Measurements from ENCODE around the gene STARD4. TPM values are rescaled to one million over a fixed set of nuclear protein-coding genes. Genes with fewer than 3 reads are reported as not detected.
A peak's percentile ranks its signal among the peaks of the same experiment; 100 is the strongest.

The STARD4 gene
- total and polyA plus RNA-seq, 9 of the 15 experiments (the other 6 are each of a cell fraction or from before 2014, with no cell fraction given): 28.4 to 88.0 (median 34.0) TPM

- TF ChIP-seq ZBTB34 (CRISPR knock-in tag; IDR thresholded peaks at IDR 0.05): no peak
- no peak for TF ChIP-seq NFIC (IDR thresholded peaks at IDR 0.05)
- no peak for TF ChIP-seq C11orf30 (IDR thresholded peaks at IDR 0.05; ENCODE audit: low read depth)
- no peak for TF ChIP-seq IRF1 (CRISPR knock-in tag; IDR thresholded peaks at IDR 0.05; ENCODE audit: borderline replicate concordance)
- TF ChIP-seq TCFL5 (CRISPR knock-in tag; conservative IDR thresholded peaks at IDR 0.05): no peak
- TF ChIP-seq EZH2 (IDR thresholded peaks at IDR 0.05; ENCODE audit: borderline replicate concordance, low read depth, low read length): no peak
- TF ChIP-seq HEY1 (CRISPR knock-in tag; IDR thresholded peaks at IDR 0.05; ENCODE audit: borderline replicate concordance): no peak
- no peak for TF ChIP-seq MAX (CRISPR knock-in tag; IDR thresholded peaks at IDR 0.05)
- no peak for TF ChIP-seq ATF4 (CRISPR knock-in tag; IDR thresholded peaks at IDR 0.05)
- no peak for TF ChIP-seq ZNF12 (CRISPR knock-in tag; IDR thresholded peaks at IDR 0.05)
- TF ChIP-seq THAP12 (CRISPR knock-in tag; IDR thresholded peaks at IDR 0.05): no peak
- TF ChIP-seq ELF1 (tag; IDR thresholded peaks at IDR 0.05): 0 out of 2 replicates have a peak, but pooled peaks have one; percentile 27
- no peak for TF ChIP-seq GABPB2 (CRISPR knock-in tag; conservative IDR thresholded peaks at IDR 0.05)
- TF ChIP-seq ETV6 (IDR thresholded peaks at IDR 0.05; ENCODE audit: borderline replicate concordance in 1 of 2, low read depth in 2 of 2, low read length in 1 of 2): no peak
- TF ChIP-seq ETV6 (CRISPR knock-in tag; IDR thresholded peaks at IDR 0.05; ENCODE audit: borderline replicate concordance): 0 out of 2 replicates have a peak, but pooled peaks have one; percentile 35
- no peak for TF ChIP-seq EWSR1 (IDR thresholded peaks at IDR 0.05; ENCODE audit: borderline replicate concordance, low read depth, partially characterized antibody)
- TF ChIP-seq GABPA (tag; conservative IDR thresholded peaks at IDR 0.05; ENCODE audit: low read depth): no peak
- no peak for TF ChIP-seq ZZZ3 (IDR thresholded peaks at IDR 0.05)
- TF ChIP-seq KLF6 (CRISPR knock-in tag; IDR thresholded peaks at IDR 0.05; ENCODE audit: borderline replicate concordance): no peak
- peak; percentile 48 for TF ChIP-seq RBM25 (IDR thresholded peaks at IDR 0.05; ENCODE audit: low read depth, low read length, severe bottlenecking)
- TF ChIP-seq ZNF75A (CRISPR knock-in tag; IDR thresholded peaks at IDR 0.05): no peak
- no peak for TF ChIP-seq RBM22 (IDR thresholded peaks at IDR 0.05; ENCODE audit: low read depth, low read length, poor library complexity, severe bottlenecking)
- no peak for TF ChIP-seq GATAD2A (IDR thresholded peaks at IDR 0.05)
These were observed 432 bp downstream of the STARD4 start (continued) for GRCh38 chr5:111511831-111512374.

All from K562 (cell line).